ENCODE measurements around the gene BNIP3.

GRCh38 chr10:131944976-131945695 is 36.6 kb downstream of the BNIP3 start:
- TF ChIP-seq CTCF (IDR thresholded peaks at IDR 0.05; ENCODE audit: low read depth, low read length, missing input control) (no peak), HNF4G (IDR thresholded peaks at IDR 0.05) (no peak), YY1 (IDR thresholded peaks at IDR 0.05) (no peak), SP1 (IDR thresholded peaks at IDR 0.05) (no peak), JUND (IDR thresholded peaks at IDR 0.05) (no peak)

Measured in liver (tissue), 3 donors.